GM13976 (cell line): Measurements from ENCODE around the gene GNPNAT1.

Source experiments
- DNase-seq: peaks from one replicate; pipeline ENCODE4 v3.0.0; 2012; ENCODE audit warnings: low spot score
- CTCF ChIP-seq: IDR thresholded peaks from 2 replicates; pipeline ENCODE4 v1.5.1; 2012; ENCODE audit warnings: borderline replicate concordance, mild to moderate bottlenecking; ENCODE audit not compliant: insufficient read depth; ENCODE audit errors: extremely low read depth, missing control alignments, control extremely low read depth
- in situ Hi-C: fragments of 300-500 bp; cut with MboI; formaldehyde crosslinking; loops from one replicate; pipeline ENCODE4 v1.12.0; 2022; ENCODE audit warnings: low sequenced_read_pairs, mixed read lengths, inconsistent platforms; ENCODE audit not compliant: unreplicated experiment

The GNPNAT1 gene

GRCh38 chr14:52833891-52834290, 42.5 kb upstream of the GNPNAT1 start:
- TF ChIP-seq CTCF: no peak
- DNase-seq: no peak
- in situ Hi-C loops: no loop called here

GRCh38 chr14:52829527-52830185, 38.2 kb upstream of the GNPNAT1 start:
- no peak for DNase-seq
- no peak for TF ChIP-seq CTCF
- in situ Hi-C loops: loop anchor here (10.0 kb wide), 2 partner anchors 135 to 465 kb away; no protein-coding TSS in a partner anchor

- no peak for DNase-seq
- TF ChIP-seq CTCF: no peak
- in situ Hi-C loops: loop anchor here (10.0 kb wide), 2 partner anchors 137 to 467 kb away; no protein-coding TSS in a partner anchor
Measured at GRCh38 chr14:52827426-52827825, 36.0 kb upstream of the GNPNAT1 start.

- in situ Hi-C loops: loop anchor here (10.0 kb wide), 2 partner anchors 140 to 470 kb away; no protein-coding TSS in a partner anchor
- no peak for DNase-seq
- TF ChIP-seq CTCF: no peak
Measured at GRCh38 chr14:52825085-52825484, 33.7 kb upstream of the GNPNAT1 start.

- in situ Hi-C loops: loop anchor here (10.0 kb wide), 2 partner anchors 140 to 470 kb away; no protein-coding TSS in a partner anchor
- DNase-seq: no peak
- TF ChIP-seq CTCF: no peak
Measured at GRCh38 chr14:52824462-52824861, 33.1 kb upstream of the GNPNAT1 start.

GRCh38 chr14:52821805-52822250, 30.4 kb upstream of the GNPNAT1 start:
- DNase-seq: no peak
- in situ Hi-C loops: loop anchor here (10.0 kb wide), 2 partner anchors 143 to 473 kb away; no protein-coding TSS in a partner anchor
- no peak for TF ChIP-seq CTCF
